ENCODE data around the gene TPI1. TPM values are rescaled to one million over a fixed set of nuclear protein-coding genes. Genes with fewer than 3 reads are reported as not detected.

The TPI1 gene
- total RNA-seq, 1 experiment from 2014 or later = 1,045 TPM

DNA sequence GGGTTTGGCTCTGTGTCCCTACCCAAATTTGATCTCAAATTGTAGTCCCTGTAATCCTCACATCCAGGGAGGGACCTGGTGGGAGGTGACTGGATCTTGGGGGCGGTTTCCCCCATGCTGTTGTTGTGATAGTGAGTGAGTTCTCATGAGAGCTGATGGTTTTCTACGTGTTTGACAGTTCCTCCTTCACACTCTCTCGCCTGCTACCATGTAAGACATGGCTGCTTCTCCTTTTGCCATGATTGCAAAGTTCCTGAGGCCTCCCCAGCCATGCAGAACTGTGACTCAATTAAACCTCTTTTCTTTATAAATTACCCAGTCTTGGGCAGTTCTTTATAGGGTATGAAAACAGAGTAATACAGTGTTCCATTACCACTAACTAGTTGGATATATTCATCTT, 27.0 kb downstream of the TPI1 start:
- ChIA-PET CTCF (interaction anchor here (1.6 kb wide), 1 partner anchor 22 kb away, joined by 9 read pairs; the partner anchor contains the start of gene SPSB2), POLR2A (interaction anchor here (0.6 kb wide), 1 partner anchor 25 kb away, joined by 3 read pairs; no protein-coding TSS in a partner anchor)
- Mint-ChIP-seq H3K9me3 (no peaks in the 10 kb centered on the region), H3K4me1 (peaks cover 10% of the 10 kb centered on the region), H3K36me3 (no peaks in the 10 kb centered on the region), H3K27me3 (ENCODE audit: low read depth) (peaks cover 4% of the 10 kb centered on the region), H3K4me3 (no peak overlapping the region), H3K27ac (no peak overlapping the region)
- TF ChIP-seq CDX4 (CRISPR knock-in tag; IDR thresholded peaks at IDR 0.05; ENCODE audit: borderline replicate concordance) (no peak), NFYB (CRISPR knock-in tag; conservative IDR thresholded peaks at IDR 0.05; ENCODE audit: low read depth) (no peak), CREM (CRISPR knock-in tag; IDR thresholded peaks at IDR 0.05) (no peak), E2F1 (CRISPR knock-in tag; IDR thresholded peaks at IDR 0.05) (no peak), CBFB (CRISPR knock-in tag; IDR thresholded peaks at IDR 0.05; ENCODE audit: low read depth) (no peak)
- TF ChIP-seq, protein P1, sequence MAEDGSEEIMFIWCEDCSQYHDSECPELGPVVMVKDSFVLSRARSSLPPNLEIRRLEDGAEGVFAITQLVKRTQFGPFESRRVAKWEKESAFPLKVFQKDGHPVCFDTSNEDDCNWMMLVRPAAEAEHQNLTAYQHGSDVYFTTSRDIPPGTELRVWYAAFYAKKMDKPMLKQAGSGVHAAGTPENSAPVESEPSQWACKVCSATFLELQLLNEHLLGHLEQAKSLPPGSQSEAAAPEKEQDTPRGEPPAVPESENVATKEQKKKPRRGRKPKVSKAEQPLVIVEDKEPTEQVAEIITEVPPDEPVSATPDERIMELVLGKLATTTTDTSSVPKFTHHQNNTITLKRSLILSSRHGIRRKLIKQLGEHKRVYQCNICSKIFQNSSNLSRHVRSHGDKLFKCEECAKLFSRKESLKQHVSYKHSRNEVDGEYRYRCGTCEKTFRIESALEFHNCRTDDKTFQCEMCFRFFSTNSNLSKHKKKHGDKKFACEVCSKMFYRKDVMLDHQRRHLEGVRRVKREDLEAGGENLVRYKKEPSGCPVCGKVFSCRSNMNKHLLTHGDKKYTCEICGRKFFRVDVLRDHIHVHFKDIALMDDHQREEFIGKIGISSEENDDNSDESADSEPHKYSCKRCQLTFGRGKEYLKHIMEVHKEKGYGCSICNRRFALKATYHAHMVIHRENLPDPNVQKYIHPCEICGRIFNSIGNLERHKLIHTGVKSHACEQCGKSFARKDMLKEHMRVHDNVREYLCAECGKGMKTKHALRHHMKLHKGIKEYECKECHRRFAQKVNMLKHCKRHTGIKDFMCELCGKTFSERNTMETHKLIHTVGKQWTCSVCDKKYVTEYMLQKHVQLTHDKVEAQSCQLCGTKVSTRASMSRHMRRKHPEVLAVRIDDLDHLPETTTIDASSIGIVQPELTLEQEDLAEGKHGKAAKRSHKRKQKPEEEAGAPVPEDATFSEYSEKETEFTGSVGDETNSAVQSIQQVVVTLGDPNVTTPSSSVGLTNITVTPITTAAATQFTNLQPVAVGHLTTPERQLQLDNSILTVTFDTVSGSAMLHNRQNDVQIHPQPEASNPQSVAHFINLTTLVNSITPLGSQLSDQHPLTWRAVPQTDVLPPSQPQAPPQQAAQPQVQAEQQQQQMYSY (CRISPR knock-in tag; IDR thresholded peaks at IDR 0.05) = no peak
- ATAC-seq (no peak), DNase-seq (ENCODE audit: low spot score) (no peak)

DNA sequence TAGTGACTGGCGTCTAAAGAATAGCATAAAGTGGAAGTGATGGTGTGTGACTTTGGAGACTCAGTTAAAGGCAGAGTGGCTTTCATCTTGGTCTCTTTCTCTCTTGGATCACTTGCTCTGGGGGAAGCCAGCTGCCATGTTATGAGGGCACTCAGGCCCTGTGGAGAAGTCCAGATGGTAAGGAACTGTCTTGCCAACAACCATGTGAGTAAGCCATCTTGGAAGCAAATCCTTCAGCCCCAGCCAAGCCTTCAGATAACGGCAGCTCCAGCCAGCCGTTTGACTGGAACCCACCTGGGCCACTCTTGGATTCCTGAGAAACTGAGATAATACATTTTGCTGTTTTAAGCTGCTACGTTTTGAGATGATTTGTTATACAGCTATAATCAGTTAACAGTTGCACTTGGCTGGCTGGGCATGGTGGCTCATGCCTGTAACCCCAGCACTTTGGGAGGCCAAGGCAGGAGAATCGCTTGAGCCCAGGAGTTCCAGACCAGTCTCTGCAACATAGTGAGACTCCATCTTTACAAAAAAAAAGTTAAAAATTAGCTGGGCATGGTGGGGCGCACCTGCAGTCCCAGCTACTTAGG, 29.6 kb downstream of the TPI1 start:
- H3K36me3 Mint-ChIP-seq = no peaks in the 10 kb centered on the region
- ChIA-PET POLR2A (interaction anchor here (1.1 kb wide), 1 partner anchor 132 kb away, joined by 3 read pairs; no protein-coding TSS in a partner anchor), CTCF (no interaction called here)
- no peak overlapping the region for H3K27ac Mint-ChIP-seq
- peaks cover 10% of the 10 kb centered on the region for H3K4me1 Mint-ChIP-seq
- no peak for ATAC-seq
- DNase-seq (ENCODE audit: low spot score) = no peak
- peaks cover 4% of the 10 kb centered on the region for H3K27me3 Mint-ChIP-seq (ENCODE audit: low read depth)
- H3K9me3 Mint-ChIP-seq = no peaks in the 10 kb centered on the region
- H3K4me3 Mint-ChIP-seq = no peak overlapping the region
- no peak for TF ChIP-seq FOXJ3 (CRISPR knock-in tag; IDR thresholded peaks at IDR 0.05; ENCODE audit: borderline replicate concordance)
- TF ChIP-seq GRHL2 (CRISPR knock-in tag; IDR thresholded peaks at IDR 0.05; ENCODE audit: insufficient replicate concordance, severe bottlenecking) = no peak
- no peak for TF ChIP-seq SP1 (CRISPR knock-in tag; conservative IDR thresholded peaks at IDR 0.05)
- no peak for TF ChIP-seq CREB1 (CRISPR knock-in tag; IDR thresholded peaks at IDR 0.05)
- no peak for TF ChIP-seq CBFB (CRISPR knock-in tag; IDR thresholded peaks at IDR 0.05; ENCODE audit: low read depth)
- TF ChIP-seq, protein P2, sequence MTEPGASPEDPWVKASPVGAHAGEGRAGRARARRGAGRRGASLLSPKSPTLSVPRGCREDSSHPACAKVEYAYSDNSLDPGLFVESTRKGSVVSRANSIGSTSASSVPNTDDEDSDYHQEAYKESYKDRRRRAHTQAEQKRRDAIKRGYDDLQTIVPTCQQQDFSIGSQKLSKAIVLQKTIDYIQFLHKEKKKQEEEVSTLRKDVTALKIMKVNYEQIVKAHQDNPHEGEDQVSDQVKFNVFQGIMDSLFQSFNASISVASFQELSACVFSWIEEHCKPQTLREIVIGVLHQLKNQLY (CRISPR knock-in tag; IDR thresholded peaks at IDR 0.05) = no peak
- TF ChIP-seq NFYB (CRISPR knock-in tag; conservative IDR thresholded peaks at IDR 0.05; ENCODE audit: low read depth) = no peak
- TF ChIP-seq ZNF671 (CRISPR knock-in tag; IDR thresholded peaks at IDR 0.05) = no peak
- no peak for TF ChIP-seq ZMAT4 (CRISPR knock-in tag; IDR thresholded peaks at IDR 0.05)
- TF ChIP-seq OVOL2 (CRISPR knock-in tag; IDR thresholded peaks at IDR 0.05; ENCODE audit: borderline replicate concordance) = no peak
- TF ChIP-seq KAT7 (CRISPR knock-in tag; IDR thresholded peaks at IDR 0.05; ENCODE audit: borderline replicate concordance) = no peak
- TF ChIP-seq ZNF232 (CRISPR knock-in tag; IDR thresholded peaks at IDR 0.05) = no peak
- TF ChIP-seq JAZF1 (CRISPR knock-in tag; IDR thresholded peaks at IDR 0.05) = no peak
- TF ChIP-seq, protein P1 (CRISPR knock-in tag; IDR thresholded peaks at IDR 0.05) = no peak
- TF ChIP-seq FOXP4 (CRISPR knock-in tag; IDR thresholded peaks at IDR 0.05) = no peak
- TF ChIP-seq, protein P3, sequence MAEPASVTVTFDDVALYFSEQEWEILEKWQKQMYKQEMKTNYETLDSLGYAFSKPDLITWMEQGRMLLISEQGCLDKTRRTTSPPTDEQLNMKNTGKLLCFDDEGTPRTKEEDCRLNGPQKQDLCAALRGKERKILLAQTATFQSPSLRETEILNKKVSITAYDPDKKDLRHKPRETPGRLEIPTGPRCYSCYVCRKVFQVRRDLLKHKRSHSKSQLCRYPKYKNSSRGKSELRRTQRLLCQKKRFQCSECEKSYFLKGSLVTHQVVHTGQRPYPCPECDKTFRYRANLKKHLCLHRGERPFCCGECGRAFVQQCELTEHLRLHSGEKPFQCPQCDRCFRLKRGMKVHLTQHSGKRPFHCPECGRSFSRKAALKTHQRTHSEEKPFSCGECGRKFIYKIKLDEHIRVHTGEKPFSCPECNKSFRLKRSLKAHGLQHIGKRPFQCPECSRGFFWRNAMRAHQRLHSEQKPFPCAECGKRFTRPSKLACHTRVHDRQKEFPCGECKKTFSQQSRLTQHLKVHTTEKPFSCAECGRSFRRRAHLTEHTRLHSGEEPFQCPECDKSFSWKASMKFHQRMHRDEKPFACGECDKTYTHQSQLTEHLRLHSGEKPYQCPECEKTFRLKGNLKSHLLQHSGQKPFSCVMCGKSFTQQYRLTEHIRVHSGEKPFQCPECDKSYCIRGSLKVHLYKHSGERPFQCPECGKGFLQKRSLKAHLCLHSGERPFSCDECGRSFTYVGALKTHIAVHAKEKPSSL (CRISPR knock-in tag; conservative IDR thresholded peaks at IDR 0.05) = no peak

Measured in WTC11 (cell line).